IgD-negative memory B cell (primary cell): ENCODE data around the gene OR10A5. TPM values are rescaled to one million over a fixed set of nuclear protein-coding genes. Genes with fewer than 3 reads are reported as not detected.
"Not testable (repeated sequence)": the region's sequence is repeated elsewhere in the genome, so short reads cannot be mapped to it uniquely, and the experiment has no call there.

Source experiments
- H3K27ac Mint-ChIP-seq, 3 donors: one replicate each; pipeline ENCODE4 v1.8.0; 2020 to 2022; ENCODE audit warnings: mild to moderate bottlenecking in 3 of 3, mixed read lengths in 3 of 3, moderate library complexity in 1 of 3
- H3K27me3 Mint-ChIP-seq: one replicate; pipeline ENCODE4 v1.8.0; 2021; ENCODE audit warnings: mixed read lengths
- H3K36me3 Mint-ChIP-seq: one replicate; pipeline ENCODE4 v1.8.0; 2020; ENCODE audit warnings: mild to moderate bottlenecking, mixed read lengths
- H3K4me1 Mint-ChIP-seq, 3 donors: one replicate each; pipeline ENCODE4 v1.8.0; 2020 to 2022; ENCODE audit warnings: mixed read lengths in 3 of 3, mild to moderate bottlenecking in 1 of 3
- H3K4me3 Mint-ChIP-seq, 4 donors: one replicate each; pipeline ENCODE4 v1.8.0; 2020 to 2022; ENCODE audit warnings: mild to moderate bottlenecking in 4 of 4, mixed read lengths in 4 of 4, moderate library complexity in 3 of 4
- H3K9me3 Mint-ChIP-seq, 3 donors: one replicate each; pipeline ENCODE4 v1.8.0; 2020 to 2021; ENCODE audit warnings: mixed read lengths in 3 of 3, mild to moderate bottlenecking in 1 of 3
- polyA plus RNA-seq: library from polyadenylated mRNA; unstranded; fragments of 300-500 nt; fragmentation: Illumina TruSeq; gene quantifications from one replicate; pipeline ENCODE4 v1.2.3, GENCODE V29; 2021

The OR10A5 gene
- polyA plus RNA-seq, 1 donor from 2014 or later, result not detected

DNA sequence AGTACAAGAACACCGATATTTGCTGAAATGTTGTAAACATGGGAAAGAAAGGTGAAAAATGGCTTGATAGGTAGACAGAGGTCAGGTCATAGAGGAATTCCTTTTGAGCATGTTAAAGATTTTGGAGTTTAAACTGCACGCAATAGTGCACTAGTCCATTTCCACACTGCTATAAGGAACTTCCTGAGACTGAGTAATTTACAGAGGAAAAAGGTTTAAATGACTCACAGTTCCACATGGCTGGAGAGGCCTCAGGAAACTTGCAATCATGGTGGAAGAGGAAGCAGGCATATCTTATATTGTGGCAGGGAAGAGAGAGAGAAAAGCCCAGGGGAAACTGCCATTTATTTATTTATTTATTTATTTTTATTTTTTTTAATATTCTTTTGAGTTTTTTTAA is 5.0 kb downstream of the OR10A5 start:
- H3K27ac Mint-ChIP-seq, result no peak overlapping the region
- H3K4me1 Mint-ChIP-seq, result no peaks in the 10 kb centered on the region
- H3K9me3 Mint-ChIP-seq, result peaks cover 3 to 21% (median 9%) of the 10 kb centered on the region in 3 donors
- peak overlapping the region in 1 of 4 donors; percentile 10 for H3K4me3 Mint-ChIP-seq
- peaks cover 9% of the 10 kb centered on the region for H3K27me3 Mint-ChIP-seq
- H3K36me3 Mint-ChIP-seq, result peaks cover 2% of the 10 kb centered on the region

DNA sequence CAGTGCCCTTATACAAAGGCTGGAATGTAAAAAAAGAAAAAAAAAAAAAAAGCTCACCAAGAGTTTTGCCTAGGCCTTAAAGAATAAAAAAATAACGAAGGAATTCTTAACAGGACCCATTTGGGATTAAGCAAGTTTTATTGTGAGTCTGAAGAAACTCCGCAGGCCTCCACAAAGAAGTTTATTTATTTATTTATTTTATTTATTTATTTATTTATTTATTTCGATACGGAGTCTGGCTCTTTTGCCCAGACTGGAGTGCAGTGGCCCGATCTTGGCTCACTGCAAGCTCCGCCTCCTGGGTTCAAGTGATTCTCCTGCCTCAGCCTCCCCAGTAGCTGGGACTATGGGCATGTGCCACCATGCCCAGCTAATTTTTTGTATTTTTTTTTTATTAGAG is 9.3 kb downstream of the OR10A5 start:
- H3K9me3 Mint-ChIP-seq, result peaks cover 8 to 21% (median 9%) of the 10 kb centered on the region in 3 donors
- not testable (repeated sequence) for H3K4me1 Mint-ChIP-seq, H3K36me3 Mint-ChIP-seq, H3K27ac Mint-ChIP-seq, H3K4me3 Mint-ChIP-seq
- H3K27me3 Mint-ChIP-seq, result peaks cover 13% of the 10 kb centered on the region

DNA sequence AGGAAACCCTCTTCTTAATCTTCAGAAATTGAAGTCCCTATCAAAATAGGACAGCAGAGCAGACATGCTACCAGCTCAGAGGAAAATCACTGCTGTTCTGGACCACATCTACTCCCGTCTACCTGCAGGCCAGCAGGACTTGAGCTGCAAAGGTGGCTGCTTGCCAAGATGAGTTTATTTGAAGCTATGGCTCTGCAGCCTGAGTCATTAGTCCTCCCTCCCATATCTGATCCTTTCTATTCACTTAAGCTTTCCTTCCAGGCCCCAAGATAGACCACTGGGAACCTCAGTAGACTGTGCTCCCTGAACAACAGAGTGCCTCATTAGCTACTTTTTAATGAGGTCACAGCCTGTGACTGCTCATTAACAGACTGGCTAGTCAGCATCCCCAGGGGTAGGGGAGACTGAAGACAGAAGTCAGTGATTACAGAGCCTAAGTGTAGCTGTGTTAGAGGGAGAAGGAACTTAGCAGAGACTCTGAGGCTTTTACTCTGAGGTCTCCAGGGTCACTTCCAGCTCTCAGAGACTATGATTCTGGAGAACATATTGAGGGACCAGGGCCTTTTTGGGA is 10.6 kb downstream of the OR10A5 start:
- Mint-ChIP-seq H3K27me3 (peaks cover 14% of the 10 kb centered on the region), H3K9me3 (peaks cover 8 to 18% (median 9%) of the 10 kb centered on the region in 3 donors), H3K4me3 (no peak overlapping the region), H3K27ac (no peak overlapping the region), H3K4me1 (no peaks in the 10 kb centered on the region), H3K36me3 (no peaks in the 10 kb centered on the region)

DNA sequence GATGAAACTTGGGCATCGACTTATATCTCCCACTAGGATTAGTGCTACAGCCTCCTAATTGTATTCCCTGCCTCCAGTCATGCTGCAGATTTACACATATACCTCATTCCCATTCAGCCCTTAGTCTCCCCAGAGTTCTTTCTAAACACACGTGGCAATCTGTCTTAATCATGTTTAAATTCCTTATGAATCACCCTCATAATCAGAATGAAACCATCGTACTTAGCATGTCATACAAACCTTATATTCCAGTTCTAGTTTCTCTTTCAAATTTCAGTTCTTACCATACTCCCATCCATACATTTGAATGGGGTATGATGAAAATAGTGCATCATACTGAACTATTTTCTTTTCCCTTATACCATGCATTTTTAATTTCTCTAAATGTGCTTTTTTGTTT is 11.4 kb downstream of the OR10A5 start:
- no peaks in the 10 kb centered on the region for H3K4me1 Mint-ChIP-seq
- peaks cover 8% of the 10 kb centered on the region for H3K27me3 Mint-ChIP-seq
- H3K9me3 Mint-ChIP-seq, result peaks cover 5 to 18% (median 8%) of the 10 kb centered on the region in 3 donors
- H3K36me3 Mint-ChIP-seq, result no peaks in the 10 kb centered on the region
- H3K27ac Mint-ChIP-seq, result no peak overlapping the region
- no peak overlapping the region for H3K4me3 Mint-ChIP-seq

DNA sequence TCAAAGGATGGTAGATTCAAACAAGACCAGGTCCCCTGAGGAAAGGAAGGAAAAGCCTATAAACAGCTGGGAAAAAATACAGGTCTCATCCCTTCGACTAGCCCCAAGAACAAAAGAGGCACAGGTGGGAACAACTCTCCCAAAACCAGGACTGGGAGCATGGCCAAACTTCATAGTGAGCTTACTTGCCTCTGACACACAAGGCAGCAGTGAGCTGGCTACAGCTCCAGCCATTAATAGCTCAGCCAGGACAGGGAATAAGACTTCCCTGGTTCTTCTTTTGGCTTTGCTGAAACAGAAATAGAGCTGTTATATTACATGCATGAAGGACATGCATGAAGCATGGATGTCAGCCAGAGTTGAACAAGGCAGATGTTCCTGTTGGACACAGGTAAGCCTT is 17.5 kb downstream of the OR10A5 start, which contains the start of gene OR10A2:
Gene OR10A2 (plus strand): TSS at position 97 of the 400 bp plus-strand sequence. CDS start 6,698 bp downstream, outside the sequence.
- Mint-ChIP-seq H3K36me3 (no peaks in the 10 kb centered on the region), H3K9me3 (peaks cover 0 to 6% (median 5%) of the 10 kb centered on the region in 3 donors), H3K4me1 (no peaks in the 10 kb centered on the region), H3K27ac (no peak within 1 kb of the TSS), H3K27me3 (peaks cover 6% of the 10 kb centered on the region), H3K4me3 (no peak within 1 kb of the TSS)

DNA sequence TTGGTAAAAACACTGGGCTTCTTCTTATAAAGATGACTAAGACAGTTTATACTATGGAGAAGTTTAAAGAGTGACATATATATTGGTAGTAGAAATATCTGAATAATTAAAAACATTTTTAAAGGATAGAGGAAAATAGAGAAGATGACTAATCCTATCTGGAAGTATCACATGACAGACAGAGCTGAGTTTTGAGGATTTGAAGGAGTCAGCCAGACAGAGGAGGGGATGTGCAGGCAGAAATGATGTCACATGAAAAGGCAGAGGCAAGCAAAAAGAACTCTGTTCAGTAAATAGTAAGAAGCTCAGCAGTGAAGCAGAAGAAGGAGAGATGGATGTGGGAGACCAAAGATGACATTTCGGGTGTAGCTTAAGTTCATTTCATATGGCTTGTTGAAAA is 19.0 kb downstream of the OR10A5 start:
- Mint-ChIP-seq H3K27ac (no peak overlapping the region), H3K9me3 (peaks cover 0 to 5% (median 1%) of the 10 kb centered on the region in 3 donors), H3K4me1 (no peaks in the 10 kb centered on the region), H3K36me3 (no peaks in the 10 kb centered on the region), H3K4me3 (no peak overlapping the region), H3K27me3 (peaks cover 4% of the 10 kb centered on the region)

DNA sequence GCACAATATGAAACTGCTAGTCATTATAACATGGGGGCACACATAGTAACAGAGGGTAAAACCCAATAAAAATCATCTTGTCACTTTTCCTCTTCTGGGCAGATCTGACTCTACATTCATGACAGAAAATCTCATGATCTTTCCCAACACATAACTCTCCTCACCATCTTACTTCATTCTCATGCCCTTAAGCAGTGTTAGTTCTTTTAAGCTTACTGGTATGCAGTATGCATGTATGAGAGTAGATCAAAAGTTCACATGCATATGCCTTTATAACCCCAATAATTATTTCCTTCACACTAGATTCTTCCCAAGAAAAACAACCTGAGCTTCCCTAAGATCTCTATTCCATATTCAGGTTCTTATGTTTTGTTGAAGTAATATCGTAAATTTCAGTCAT is 25.8 kb downstream of the OR10A5 start:
- no peak overlapping the region for H3K4me3 Mint-ChIP-seq
- H3K27me3 Mint-ChIP-seq, result no peaks in the 10 kb centered on the region

DNA sequence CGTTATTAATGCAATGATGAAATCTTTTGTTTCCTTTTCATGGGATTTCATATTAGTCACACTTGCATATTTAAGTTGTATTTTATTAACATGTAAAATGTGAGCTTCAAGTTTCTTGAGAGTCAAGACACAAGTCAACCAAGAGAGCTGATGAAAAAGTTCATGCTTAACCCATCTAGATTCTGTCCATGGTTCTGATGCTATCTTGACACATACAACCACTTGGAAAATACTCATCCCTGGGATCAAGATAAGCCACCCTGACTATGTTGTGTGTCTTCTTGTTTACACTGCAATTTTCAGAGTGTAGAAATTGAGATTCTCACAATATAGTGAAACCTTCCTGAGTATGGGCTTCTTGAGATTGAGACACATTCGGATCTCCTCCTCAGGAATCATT is 30.3 kb downstream of the OR10A5 start:
- H3K9me3 Mint-ChIP-seq, result no peaks in the 10 kb centered on the region
- no peaks in the 10 kb centered on the region for H3K27me3 Mint-ChIP-seq
- H3K27ac Mint-ChIP-seq, result no peak overlapping the region
- H3K4me1 Mint-ChIP-seq, result no peaks in the 10 kb centered on the region
- no peak overlapping the region for H3K4me3 Mint-ChIP-seq
- no peaks in the 10 kb centered on the region for H3K36me3 Mint-ChIP-seq

More for the DNA sequence above, 25.8 kb downstream of the OR10A5 start:
- H3K27ac Mint-ChIP-seq, result no peak overlapping the region
- no peaks in the 10 kb centered on the region for H3K36me3 Mint-ChIP-seq
- no peaks in the 10 kb centered on the region for H3K4me1 Mint-ChIP-seq
- no peaks in the 10 kb centered on the region for H3K9me3 Mint-ChIP-seq

DNA sequence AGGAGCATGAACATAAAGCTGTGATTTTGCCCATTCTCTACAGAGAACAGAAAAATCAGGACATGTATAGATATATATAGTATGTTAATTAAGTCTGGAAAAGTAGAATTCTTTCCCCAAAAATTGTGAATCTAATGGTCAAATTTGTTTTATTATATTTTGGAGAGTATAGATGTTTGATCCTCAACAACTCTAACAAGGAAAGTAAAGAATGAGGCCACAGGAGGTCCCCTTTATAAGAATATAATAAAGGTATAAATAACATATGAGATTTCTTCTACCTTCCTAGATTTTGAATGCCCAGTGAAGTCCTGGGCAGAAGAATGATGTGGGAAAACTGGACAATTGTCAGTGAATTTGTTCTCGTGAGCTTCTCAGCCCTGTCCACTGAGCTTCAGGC is 30.8 kb downstream of the OR10A5 start, which contains the start of gene OR10A4:
Gene OR10A4 (plus strand): TSS at position 301 of the 400 bp plus-strand sequence. CDS start 23 bp downstream, at position 324.
- Mint-ChIP-seq H3K27me3 (no peaks in the 10 kb centered on the region), H3K4me3 (no peak within 1 kb of the TSS), H3K36me3 (no peaks in the 10 kb centered on the region), H3K4me1 (no peaks in the 10 kb centered on the region), H3K27ac (peak within 1 kb of the TSS in 1 of 3 donors; percentile 7), H3K9me3 (no peaks in the 10 kb centered on the region)

DNA sequence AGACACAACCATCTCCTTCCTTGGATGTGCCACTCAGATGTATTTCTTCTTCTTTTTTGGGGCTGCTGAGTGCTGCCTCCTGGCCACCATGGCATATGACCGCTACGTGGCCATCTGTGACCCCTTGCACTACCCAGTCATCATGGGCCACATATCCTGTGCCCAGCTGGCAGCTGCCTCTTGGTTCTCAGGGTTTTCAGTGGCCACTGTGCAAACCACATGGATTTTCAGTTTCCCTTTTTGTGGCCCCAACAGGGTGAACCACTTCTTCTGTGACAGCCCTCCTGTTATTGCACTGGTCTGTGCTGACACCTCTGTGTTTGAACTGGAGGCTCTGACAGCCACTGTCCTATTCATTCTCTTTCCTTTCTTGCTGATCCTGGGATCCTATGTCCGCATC is 31.4 kb downstream of the OR10A5 start:
- Mint-ChIP-seq H3K9me3 (no peaks in the 10 kb centered on the region), H3K4me3 (no peak overlapping the region), H3K36me3 (no peaks in the 10 kb centered on the region), H3K27me3 (no peaks in the 10 kb centered on the region), H3K4me1 (no peaks in the 10 kb centered on the region), H3K27ac (peak overlapping the region in 1 of 3 donors; percentile 7)

DNA sequence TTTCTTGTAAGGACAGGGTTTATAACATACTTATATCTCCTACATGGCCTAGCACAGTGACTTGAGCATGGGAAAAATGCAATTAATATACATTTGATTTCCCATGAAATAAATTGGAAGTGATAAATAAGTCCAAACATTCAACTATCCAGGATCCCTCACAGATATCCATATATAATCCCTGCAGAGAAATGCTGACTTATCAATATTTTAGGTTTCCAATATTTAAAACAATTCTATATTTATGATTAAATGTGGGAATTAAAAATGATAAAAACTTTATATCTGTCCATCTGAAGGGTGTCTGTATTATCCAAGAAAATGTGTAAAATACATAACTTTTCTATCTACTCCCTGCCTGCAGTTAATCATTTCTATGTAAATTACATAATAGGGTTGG is 37.3 kb downstream of the OR10A5 start:
- H3K36me3 Mint-ChIP-seq, result no peaks in the 10 kb centered on the region
- no peak overlapping the region for H3K4me3 Mint-ChIP-seq

DNA sequence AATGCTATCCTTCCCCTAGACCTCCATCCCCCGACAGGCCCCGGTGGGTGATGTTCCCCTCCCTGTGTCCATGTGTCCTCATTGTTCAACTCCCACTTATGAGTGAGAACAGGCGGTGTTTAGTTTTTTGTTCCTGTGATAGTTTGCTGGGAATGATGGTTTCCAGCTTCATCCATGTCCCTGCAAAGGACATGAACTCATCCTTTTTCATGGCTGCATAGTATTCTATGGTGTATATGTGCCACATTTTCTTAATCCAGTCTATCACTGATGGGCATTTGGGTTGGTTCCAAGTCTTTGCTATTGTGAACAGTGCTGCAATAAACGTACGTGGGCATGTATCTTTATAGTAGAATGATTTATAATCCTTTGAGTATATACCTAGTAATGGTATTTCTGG is 42.2 kb downstream of the OR10A5 start:
- H3K36me3 Mint-ChIP-seq, H3K4me3 Mint-ChIP-seq, H3K27me3 Mint-ChIP-seq, H3K9me3 Mint-ChIP-seq, H3K27ac Mint-ChIP-seq, H3K4me1 Mint-ChIP-seq: not testable (repeated sequence)

More for the DNA sequence above, 37.3 kb downstream of the OR10A5 start:
- Mint-ChIP-seq H3K27me3 (peaks cover 3% of the 10 kb centered on the region), H3K4me1 (no peaks in the 10 kb centered on the region), H3K27ac (no peak overlapping the region), H3K9me3 (peaks cover 0 to 2% (median 0%) of the 10 kb centered on the region in 3 donors)

DNA sequence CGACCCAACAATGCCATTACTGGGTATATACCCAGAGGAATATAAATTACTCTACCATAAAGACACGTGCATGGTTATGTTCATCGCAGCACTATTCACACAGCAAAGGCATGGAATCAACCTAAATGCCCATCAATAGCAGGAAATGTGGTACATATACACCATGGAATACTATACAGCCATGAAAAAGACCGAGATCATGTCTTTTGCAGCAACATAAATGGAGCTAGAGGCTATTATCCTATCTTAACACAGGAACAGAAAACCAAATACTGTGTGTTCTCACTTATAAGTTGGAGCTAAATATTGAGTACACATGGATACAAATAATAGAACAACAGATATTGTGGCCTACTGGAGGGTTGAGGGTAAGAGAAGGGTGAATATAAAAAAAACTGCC is 43.3 kb downstream of the OR10A5 start:
- Mint-ChIP-seq H3K4me3 (no peak overlapping the region), H3K9me3 (peaks cover 0 to 2% (median 2%) of the 10 kb centered on the region in 3 donors), H3K36me3 (no peaks in the 10 kb centered on the region), H3K27ac (no peak overlapping the region), H3K4me1 (no peaks in the 10 kb centered on the region), H3K27me3 (peaks cover 5% of the 10 kb centered on the region)

DNA sequence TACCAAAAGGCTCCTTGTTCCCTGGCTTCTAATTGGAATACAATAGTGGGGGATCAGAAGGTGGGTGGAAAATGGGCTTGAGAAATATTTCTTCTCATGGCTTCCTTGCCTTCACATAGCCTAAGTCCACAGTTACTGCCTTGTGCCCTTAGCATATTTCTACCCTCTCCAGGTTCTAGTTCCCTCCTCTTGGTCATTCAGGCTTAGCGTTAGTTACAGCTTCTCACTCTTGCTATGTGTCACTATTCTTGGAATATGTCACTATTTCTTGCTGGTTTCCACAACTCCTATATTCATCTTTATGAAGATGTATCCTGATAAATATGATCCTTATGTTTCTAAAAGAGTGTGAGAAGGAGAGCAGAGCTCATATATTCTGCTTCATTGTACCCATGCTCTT is 44.4 kb downstream of the OR10A5 start:
- peaks cover 5% of the 10 kb centered on the region for H3K27me3 Mint-ChIP-seq
- H3K27ac Mint-ChIP-seq, result no peak overlapping the region
- peaks cover 0 to 2% (median 2%) of the 10 kb centered on the region in 3 donors for H3K9me3 Mint-ChIP-seq
- H3K36me3 Mint-ChIP-seq, result no peaks in the 10 kb centered on the region
- H3K4me1 Mint-ChIP-seq, result no peaks in the 10 kb centered on the region
- no peak overlapping the region for H3K4me3 Mint-ChIP-seq

DNA sequence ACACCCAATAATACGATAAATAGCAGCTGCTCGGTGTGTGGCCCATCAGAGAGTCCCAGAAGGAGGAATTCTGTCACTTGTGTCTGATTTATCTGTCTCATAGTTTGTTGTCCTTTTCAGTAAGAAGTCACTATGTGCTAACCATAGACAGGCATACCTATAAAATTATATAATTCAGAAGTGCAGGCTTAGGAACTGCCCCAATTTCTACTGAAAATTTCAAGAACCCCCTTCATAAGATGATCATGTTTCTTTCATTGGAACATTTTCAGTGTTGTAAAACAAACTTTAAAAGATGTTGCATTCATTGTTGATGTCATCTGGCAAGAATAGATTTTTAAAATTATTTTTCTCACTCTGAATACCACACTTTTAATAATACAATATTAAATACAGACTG is 46.9 kb downstream of the OR10A5 start, which contains the start of gene OR2D2:
Gene OR2D2 (minus strand): TSS at position 101 of the 400 bp plus-strand sequence. CDS start 0 bp downstream, at position 101.
- Mint-ChIP-seq H3K4me1 (no peaks in the 10 kb centered on the region), H3K9me3 (peaks cover 0 to 2% (median 2%) of the 10 kb centered on the region in 3 donors), H3K4me3 (no peak within 1 kb of the TSS), H3K27me3 (peaks cover 5% of the 10 kb centered on the region), H3K36me3 (no peaks in the 10 kb centered on the region), H3K27ac (no peak within 1 kb of the TSS)

DNA sequence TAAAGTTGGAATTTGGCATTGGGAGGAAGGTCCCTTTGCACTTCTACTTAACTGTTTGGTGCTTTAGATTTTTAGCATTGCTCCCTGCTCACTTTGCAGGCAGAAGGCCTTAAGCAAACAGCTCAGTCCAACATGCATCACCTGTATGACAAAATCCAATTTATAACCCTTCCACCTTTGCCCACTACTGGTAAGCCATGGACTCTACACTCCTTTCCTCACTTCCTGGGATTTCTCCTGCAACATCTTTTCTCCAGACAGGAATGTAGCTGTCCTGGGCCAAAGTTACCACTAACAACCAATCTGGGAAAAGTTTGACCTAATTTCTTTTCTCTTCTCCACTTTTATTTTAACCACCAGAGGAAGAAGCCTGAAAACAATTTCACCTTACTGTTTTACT is 48.6 kb downstream of the OR10A5 start:
- H3K4me1 Mint-ChIP-seq, result no peaks in the 10 kb centered on the region
- H3K9me3 Mint-ChIP-seq, result peaks cover 0 to 2% (median 0%) of the 10 kb centered on the region in 3 donors
- no peak overlapping the region for H3K4me3 Mint-ChIP-seq
- no peak overlapping the region for H3K27ac Mint-ChIP-seq
- H3K36me3 Mint-ChIP-seq, result no peaks in the 10 kb centered on the region
- peaks cover 6% of the 10 kb centered on the region for H3K27me3 Mint-ChIP-seq
